Kidney (tissue), 14 donors: ENCODE results near the gene IL4R. TPM values are rescaled to one million over a fixed set of nuclear protein-coding genes. Genes with fewer than 3 reads are reported as not detected.

Experiments used
- DNase-seq, 5 donors: peaks; one replicate each; pipeline ENCODE4 v3.0.0-alpha.2; 2013 to 2020
- FAIRE-seq: peaks from 2 replicates; lab custom pipeline; 2012; peaks lifted over from hg19 to GRCh38; lab: Jason Lieb, UNC
- H3K27ac ChIP-seq, 2 donors: one replicate each; pipeline ENCODE4 v1.7.0; 2013; ENCODE audit warnings: low read depth in 2 of 2, low read length in 2 of 2, inconsistent platforms in 1 of 2
- H3K27me3 ChIP-seq: one replicate; pipeline ENCODE4 v1.7.1; 2013; ENCODE audit warnings: low read length, inconsistent platforms; ENCODE audit not compliant: control insufficient read depth, insufficient read depth
- H3K36me3 ChIP-seq, 3 donors: one replicate each; pipeline versions ENCODE4 v1.7.0 to v1.7.1; 2013; ENCODE audit warnings: low read length in 3 of 3, control low read depth in 1 of 3, inconsistent platforms in 1 of 3; ENCODE audit not compliant: insufficient read depth in 3 of 3, control insufficient read depth in 2 of 3
- H3K4me1 ChIP-seq, 3 donors: one replicate each; pipeline versions ENCODE4 v1.7.0 to v1.7.1; 2013; ENCODE audit warnings: low read length in 3 of 3, inconsistent platforms in 1 of 3, low read depth in 1 of 3; ENCODE audit not compliant: control insufficient read depth in 2 of 3, insufficient read depth in 2 of 3
- H3K4me3 ChIP-seq, 3 donors: one replicate each; pipeline versions ENCODE4 v1.7.0 to v1.8.1; 2013; ENCODE audit warnings: low read length in 3 of 3, control low read depth in 1 of 3, inconsistent platforms in 1 of 3
- H3K9ac ChIP-seq, 3 donors: one replicate each; pipeline versions ENCODE4 v1.7.0 to v1.7.1; 2013; ENCODE audit warnings: low read length in 3 of 3, control low read depth in 1 of 3, inconsistent platforms in 1 of 3
- H3K9me3 ChIP-seq, 3 donors: one replicate each; pipeline versions ENCODE4 v1.7.0 to v1.7.1; 2013; ENCODE audit warnings: low read length in 3 of 3, control low read depth in 1 of 3, inconsistent platforms in 1 of 3; ENCODE audit not compliant: control insufficient read depth in 2 of 3, insufficient read depth in 1 of 3
- intact Hi-C: fragments of 100-400 bp; cut with DNase I; formaldehyde crosslinking; loops from one replicate; pipeline ENCODE4 v1.11.1; 2022
- polyA plus RNA-seq: library from polyadenylated mRNA; stranded (reverse); fragments of 350-450 nt; fragmentation: Illumina TruSeq; extraction: RNeasy Lipid Tissue Mini Kit (QIAGEN cat#74804); gene quantifications from one replicate; pipeline ENCODE4 v1.2.3, GENCODE V29; 2014; ENCODE audit warnings: low read depth, low replicate concordance; ENCODE audit not compliant: insufficient read depth
- total RNA-seq: library from RNA; stranded (reverse); fragmentation: NEBNext Ultra II Directional; extraction: Animal tissue kit (Norgen Biotek cat#: 25700); gene quantifications from one replicate; pipeline ENCODE4 v1.2.1, GENCODE V29; 2021
- TF ChIP-seq, protein P1 (sequence below): IDR thresholded peaks from 3 replicates; pipeline ENCODE4 v1.5.1; 2012; ENCODE audit warnings: mild to moderate bottlenecking, moderate library complexity, borderline replicate concordance; ENCODE audit not compliant: insufficient read depth; ENCODE audit errors: extremely low read depth
- donor health status: control.
- donor health status: control.
- donor health status: control.
- donor health status: control.
- donor health status: control.
- donor health status: DM: yes; HTN: yes; CAD: no.
- donor health status: Normal renal cell carcinoma (clear cell type).

The IL4R gene
- total and polyA plus RNA-seq, 2 donors from 2014 or later, result 13.8 to 115 TPM

DNA sequence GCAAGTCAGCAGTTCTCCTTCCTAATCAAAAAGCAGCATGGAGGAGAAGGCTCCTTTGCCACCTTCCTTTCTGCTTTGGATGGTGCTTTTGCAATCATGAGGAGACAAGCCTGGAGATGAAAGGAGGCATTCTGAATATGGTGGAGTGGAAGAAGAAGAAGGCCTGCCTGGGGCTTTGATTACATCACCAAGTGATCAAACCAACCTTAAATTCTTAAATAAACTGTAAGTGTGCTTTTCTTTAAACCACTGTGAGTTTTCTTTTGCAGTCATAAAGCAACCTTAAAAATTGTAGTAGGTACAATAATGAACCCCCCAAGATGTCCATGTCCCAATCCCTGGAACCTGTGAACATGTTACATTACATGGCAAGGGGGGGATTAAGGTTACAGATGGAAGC, 56.5 kb downstream of the IL4R start:
- Histone ChIP-seq H3K27me3 (no peaks in the 10 kb centered on the region), H3K9ac (no peak overlapping the region), H3K4me3 (no peak overlapping the region), H3K36me3 (no peaks in the 10 kb centered on the region), H3K27ac (no peak overlapping the region), H3K4me1 (peaks cover 0 to 6% (median 6%) of the 10 kb centered on the region in 3 donors), H3K9me3 (no peaks in the 10 kb centered on the region)
- intact Hi-C loops, result no loop called here
- TF ChIP-seq, protein P1, sequence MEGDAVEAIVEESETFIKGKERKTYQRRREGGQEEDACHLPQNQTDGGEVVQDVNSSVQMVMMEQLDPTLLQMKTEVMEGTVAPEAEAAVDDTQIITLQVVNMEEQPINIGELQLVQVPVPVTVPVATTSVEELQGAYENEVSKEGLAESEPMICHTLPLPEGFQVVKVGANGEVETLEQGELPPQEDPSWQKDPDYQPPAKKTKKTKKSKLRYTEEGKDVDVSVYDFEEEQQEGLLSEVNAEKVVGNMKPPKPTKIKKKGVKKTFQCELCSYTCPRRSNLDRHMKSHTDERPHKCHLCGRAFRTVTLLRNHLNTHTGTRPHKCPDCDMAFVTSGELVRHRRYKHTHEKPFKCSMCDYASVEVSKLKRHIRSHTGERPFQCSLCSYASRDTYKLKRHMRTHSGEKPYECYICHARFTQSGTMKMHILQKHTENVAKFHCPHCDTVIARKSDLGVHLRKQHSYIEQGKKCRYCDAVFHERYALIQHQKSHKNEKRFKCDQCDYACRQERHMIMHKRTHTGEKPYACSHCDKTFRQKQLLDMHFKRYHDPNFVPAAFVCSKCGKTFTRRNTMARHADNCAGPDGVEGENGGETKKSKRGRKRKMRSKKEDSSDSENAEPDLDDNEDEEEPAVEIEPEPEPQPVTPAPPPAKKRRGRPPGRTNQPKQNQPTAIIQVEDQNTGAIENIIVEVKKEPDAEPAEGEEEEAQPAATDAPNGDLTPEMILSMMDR, result no peak
- DNase-seq (no peak), FAIRE-seq (no peak)

DNA sequence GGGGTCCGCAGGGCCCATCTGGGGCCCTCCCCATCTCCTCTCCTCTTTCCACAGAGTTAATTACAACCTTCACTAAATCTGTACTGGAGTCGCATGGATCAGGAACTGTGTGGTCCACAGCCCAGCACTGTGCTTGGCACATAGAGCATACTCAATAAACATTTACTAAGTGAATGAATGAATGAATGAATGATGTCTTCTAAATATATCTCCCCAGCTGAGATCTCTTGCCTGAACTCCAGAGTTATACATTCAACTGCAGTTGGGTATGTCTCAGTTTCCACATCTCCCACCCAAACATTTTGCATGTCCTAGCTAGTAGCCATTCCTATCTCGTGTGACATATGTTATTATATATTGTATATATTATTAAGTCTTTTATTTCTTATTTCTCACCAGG, 59.5 kb downstream of the IL4R start:
- no peaks in the 10 kb centered on the region for H3K4me1 ChIP-seq
- intact Hi-C loops, result no loop called here
- H3K4me3 ChIP-seq, result no peak overlapping the region
- no peaks in the 10 kb centered on the region for H3K9me3 ChIP-seq
- FAIRE-seq (no peak), DNase-seq (no peak)
- no peak overlapping the region for H3K9ac ChIP-seq
- TF ChIP-seq, protein P1, result no peak
- H3K27me3 ChIP-seq, result no peaks in the 10 kb centered on the region
- no peak overlapping the region for H3K27ac ChIP-seq
- no peaks in the 10 kb centered on the region for H3K36me3 ChIP-seq

DNA sequence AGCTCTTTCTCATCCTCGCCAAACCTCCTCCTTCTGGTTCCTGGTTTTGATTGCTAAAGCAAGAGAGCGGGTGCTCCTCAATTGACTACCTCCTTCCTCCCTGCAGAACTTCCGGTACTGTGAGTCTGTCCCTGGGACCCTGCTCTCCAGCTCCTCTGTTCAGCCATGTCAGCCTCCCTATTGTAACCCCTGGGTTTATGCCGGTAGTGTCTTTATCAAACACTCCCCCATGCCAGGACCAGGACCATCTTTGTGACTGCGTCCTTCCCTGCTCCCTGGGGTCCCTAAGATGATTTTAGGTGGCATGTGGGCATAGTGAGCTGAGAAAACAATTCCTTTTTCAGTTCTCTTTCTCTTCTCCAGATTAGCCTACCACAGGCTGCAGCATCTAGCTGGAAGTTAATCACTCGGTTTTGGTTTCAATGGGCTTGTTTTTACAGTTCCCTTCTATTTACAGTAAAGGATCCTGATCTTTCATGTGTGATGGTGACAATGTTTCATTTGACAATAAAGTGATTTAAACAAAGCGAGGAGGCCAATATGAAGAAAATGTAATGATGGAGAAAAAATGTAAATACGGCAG, 60.5 kb downstream of the IL4R start:
- TF ChIP-seq, protein P1, result no peak
- H3K4me1 ChIP-seq, result no peaks in the 10 kb centered on the region
- no peaks in the 10 kb centered on the region for H3K27me3 ChIP-seq
- DNase-seq (no peak), FAIRE-seq (no peak)
- no peak overlapping the region for H3K9ac ChIP-seq
- H3K36me3 ChIP-seq, result no peaks in the 10 kb centered on the region
- H3K4me3 ChIP-seq, result no peak overlapping the region
- H3K9me3 ChIP-seq, result no peaks in the 10 kb centered on the region
- intact Hi-C loops, result no loop called here
- H3K27ac ChIP-seq, result no peak overlapping the region
